ENCODE data around the gene ATP1A4. TPM values are rescaled to one million over a fixed set of nuclear protein-coding genes. Genes with fewer than 3 reads are reported as not detected.

The ATP1A4 gene
- total and polyA plus RNA-seq, 2 of the 13 experiments (the other 11 are each of a cell fraction or from before 2014, with no cell fraction given) = not detected

DNA sequence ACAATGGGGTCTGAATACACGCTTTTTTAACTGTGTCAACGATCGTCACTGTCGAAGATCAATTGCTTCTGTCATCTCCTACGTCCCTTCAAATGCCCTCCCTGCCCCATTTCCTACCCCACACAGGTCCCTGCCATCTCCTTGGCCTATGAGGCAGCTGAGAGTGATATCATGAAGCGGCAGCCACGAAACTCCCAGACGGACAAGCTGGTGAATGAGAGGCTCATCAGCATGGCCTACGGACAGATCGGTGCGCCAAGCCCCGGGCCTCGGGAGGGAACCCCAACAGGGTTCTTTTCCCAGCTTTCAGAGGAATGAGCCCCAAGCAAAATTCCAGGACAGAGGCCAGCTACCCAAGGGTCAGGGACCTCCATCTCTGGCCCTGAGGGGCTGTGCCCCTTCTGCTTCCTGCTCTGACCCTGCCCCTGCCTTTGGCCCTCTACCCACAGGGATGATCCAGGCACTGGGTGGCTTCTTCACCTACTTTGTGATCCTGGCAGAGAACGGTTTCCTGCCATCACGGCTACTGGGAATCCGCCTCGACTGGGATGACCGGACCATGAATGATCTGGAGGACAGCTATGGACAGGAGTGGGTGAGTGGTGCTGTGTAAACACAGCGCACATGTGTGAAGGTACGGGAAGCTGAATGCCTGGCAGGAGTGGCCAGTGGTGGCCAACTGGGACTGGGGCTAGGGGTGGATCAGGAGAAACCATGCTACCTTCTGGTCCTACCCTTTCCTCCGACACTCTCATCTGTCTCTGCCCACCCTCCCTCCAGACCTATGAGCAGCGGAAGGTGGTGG, 15.1 kb upstream of the ATP1A4 start:
- ChIA-PET POLR2A (no interaction called here), CTCF (ENCODE audit: low intra/inter-chr PET ratio, low total read pairs) (no interaction called here)
- no peak overlapping the region for H3K27ac ChIP-seq (ENCODE audit: extremely low read length, insufficient read depth, low read length)

More for the DNA sequence above, 15.1 kb upstream of the ATP1A4 start:
- no peak for FAIRE-seq
- H3K79me2 ChIP-seq (ENCODE audit: insufficient read depth, low read length) = no peaks in the 10 kb centered on the region
- H2AFZ ChIP-seq (ENCODE audit: low read length) = no peak overlapping the region
- no peak overlapping the region for H3K4me2 ChIP-seq (ENCODE audit: low read depth, low read length)
- H3K9me3 ChIP-seq (ENCODE audit: low read length) = no peaks in the 10 kb centered on the region
- no peak for ATAC-seq
- TF ChIP-seq ZNF263 (CRISPR knock-in tag; IDR thresholded peaks at IDR 0.05) = no peak
- TF ChIP-seq GABPB1 (CRISPR knock-in tag; IDR thresholded peaks at IDR 0.05) = no peak
- TF ChIP-seq SMARCC2 (IDR thresholded peaks at IDR 0.05) = no peak
- no peak for TF ChIP-seq JARID2 (CRISPR knock-in tag; IDR thresholded peaks at IDR 0.05; ENCODE audit: insufficient replicate concordance)
- no peak for TF ChIP-seq ZNF564 (CRISPR knock-in tag; IDR thresholded peaks at IDR 0.05)
- TF ChIP-seq ZNF431 (CRISPR knock-in tag; IDR thresholded peaks at IDR 0.05; ENCODE audit: borderline replicate concordance, low read depth) = no peak
- no peak for TF ChIP-seq JUND (CRISPR knock-in tag; IDR thresholded peaks at IDR 0.05)
- TF ChIP-seq AHDC1 (CRISPR knock-in tag; IDR thresholded peaks at IDR 0.05; ENCODE audit: borderline replicate concordance) = no peak
- TF ChIP-seq ZFYVE20 (CRISPR knock-in tag; IDR thresholded peaks at IDR 0.05; ENCODE audit: borderline replicate concordance, low read depth) = no peak
- TF ChIP-seq ZBTB49 (CRISPR knock-in tag; IDR thresholded peaks at IDR 0.05; ENCODE audit: borderline replicate concordance) = no peak
- TF ChIP-seq, protein P1, sequence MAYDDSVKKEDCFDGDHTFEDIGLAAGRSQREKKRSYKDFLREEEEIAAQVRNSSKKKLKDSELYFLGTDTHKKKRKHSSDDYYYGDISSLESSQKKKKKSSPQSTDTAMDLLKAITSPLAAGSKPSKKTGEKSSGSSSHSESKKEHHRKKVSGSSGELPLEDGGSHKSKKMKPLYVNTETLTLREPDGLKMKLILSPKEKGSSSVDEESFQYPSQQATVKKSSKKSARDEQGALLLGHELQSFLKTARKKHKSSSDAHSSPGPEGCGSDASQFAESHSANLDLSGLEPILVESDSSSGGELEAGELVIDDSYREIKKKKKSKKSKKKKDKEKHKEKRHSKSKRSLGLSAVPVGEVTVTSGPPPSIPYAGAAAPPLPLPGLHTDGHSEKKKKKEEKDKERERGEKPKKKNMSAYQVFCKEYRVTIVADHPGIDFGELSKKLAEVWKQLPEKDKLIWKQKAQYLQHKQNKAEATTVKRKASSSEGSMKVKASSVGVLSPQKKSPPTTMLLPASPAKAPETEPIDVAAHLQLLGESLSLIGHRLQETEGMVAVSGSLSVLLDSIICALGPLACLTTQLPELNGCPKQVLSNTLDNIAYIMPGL (CRISPR knock-in tag; IDR thresholded peaks at IDR 0.05; ENCODE audit: borderline replicate concordance in 1 of 2, low read depth in 1 of 2) = no peak
- no peak for DNase-seq (ENCODE audit: low spot score)
- H3K4me1 ChIP-seq (ENCODE audit: insufficient read depth, low read length) = peaks cover 13% of the 10 kb centered on the region
- no peak overlapping the region for H3K4me3 ChIP-seq (replicated peaks in 1 of 3; ENCODE audit: insufficient read depth in 1 of 3, low read depth in 2 of 3, low read length in 3 of 3)
- no peaks in the 10 kb centered on the region for H3K36me3 ChIP-seq (replicated peaks in 1 of 2; ENCODE audit: control insufficient read depth in 1 of 2, insufficient read depth in 2 of 2, low read length in 2 of 2)
- no TSS peak for BruUV-seq (replicated peaks)
- in situ Hi-C loops (cut with HindIII; ENCODE audit: extremely low pct_ligation_motif_present, low pct_unique_long_range_greater_than_20kb) = no loop called here
- no peak overlapping the region for H3K9ac ChIP-seq (ENCODE audit: insufficient read depth, low read depth, low read length)
- intact Hi-C loops (cut with micrococcal nuclease; ENCODE audit: unreplicated experiment) = no loop called here
- H3K27me3 ChIP-seq (ENCODE audit: control insufficient read depth in 1 of 2, insufficient read depth in 2 of 2, low read length in 2 of 2) = no peaks in the 10 kb centered on the region
- H4K20me1 ChIP-seq (ENCODE audit: insufficient read depth, low read length) = no peaks in the 10 kb centered on the region
- 66% methylated on average over 20 of the region's 22 CpGs for WGBS (ENCODE audit: low lambda C conversion rate)

All from HepG2 (cell line).